ENCODE measurements around the gene PNPT1. TPM values are rescaled to one million over a fixed set of nuclear protein-coding genes. Genes with fewer than 3 reads are reported as not detected.

PNPT1 gene
- total and polyA plus RNA-seq, 4 experiments from 2014 or later: 21.9 to 29.2 (median 27.4) TPM

DNA sequence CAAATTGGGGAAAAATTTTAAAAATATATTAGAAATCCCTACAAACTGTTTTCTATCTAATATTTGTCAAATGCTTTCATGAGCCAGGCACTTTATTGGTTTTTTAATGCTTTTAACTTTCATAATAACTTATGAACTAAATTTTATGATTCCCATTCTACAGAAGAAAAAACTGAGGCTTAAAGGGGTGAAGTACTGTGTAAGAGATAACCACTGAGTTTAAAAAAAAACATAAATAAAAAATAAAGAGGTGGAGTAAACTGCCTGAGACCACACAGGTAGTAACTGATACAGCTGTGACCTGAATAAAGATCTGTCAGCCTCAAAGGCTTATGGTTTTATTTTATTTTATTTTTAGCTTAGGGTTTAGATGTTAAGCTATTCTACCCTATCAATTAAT lies 24.7 kb downstream of the PNPT1 start:
- Histone ChIP-seq H3K4me3 (ENCODE audit: low read length in 2 of 2) (no peak overlapping the region), H3K27me3 (ENCODE audit: insufficient read depth, low read length) (no peaks in the 10 kb centered on the region), H3K4me1 (ENCODE audit: insufficient read depth, low read length) (no peaks in the 10 kb centered on the region), H3K36me3 (ENCODE audit: insufficient read depth, low read length) (peaks cover 13% of the 10 kb centered on the region), H3K9me3 (ENCODE audit: control insufficient read depth in 1 of 2, low read length in 2 of 2) (no peaks in the 10 kb centered on the region), H3K27ac (ENCODE audit: low read depth, low read length) (no peak overlapping the region)
- Mint-ChIP-seq H3K27ac (no peak overlapping the region), H3K4me3 (no peak overlapping the region), H3K36me3 (peaks cover 28 to 42% of the 10 kb centered on the region in 2 donors), H3K4me1 (no peaks in the 10 kb centered on the region), H3K9me3 (no peaks in the 10 kb centered on the region), H3K27me3 (no peaks in the 10 kb centered on the region)
- CTCF ChIA-PET (ENCODE audit: partially characterized antibody): no interaction called here
- intact Hi-C loops (cut with micrococcal nuclease): no loop called here
- POLR2A ChIA-PET (ENCODE audit: partially characterized antibody): no interaction called here
- DNase-seq: no peak

GRCh38 chr2:55653255-55653654 lies 40.4 kb downstream of the PNPT1 start:
- Histone ChIP-seq H3K36me3 (ENCODE audit: insufficient read depth, low read length) (peaks cover 12% of the 10 kb centered on the region), H3K27me3 (ENCODE audit: insufficient read depth, low read length) (no peaks in the 10 kb centered on the region), H3K4me1 (ENCODE audit: insufficient read depth, low read length) (no peaks in the 10 kb centered on the region), H3K4me3 (ENCODE audit: low read length in 2 of 2) (no peak overlapping the region), H3K9me3 (ENCODE audit: control insufficient read depth in 1 of 2, low read length in 2 of 2) (no peaks in the 10 kb centered on the region), H3K27ac (ENCODE audit: low read depth, low read length) (no peak overlapping the region)
- Mint-ChIP-seq H3K4me3 (no peak overlapping the region), H3K4me1 (no peaks in the 10 kb centered on the region), H3K27me3 (no peaks in the 10 kb centered on the region), H3K9me3 (no peaks in the 10 kb centered on the region), H3K27ac (peak overlapping the region in 1 of 7 donors; percentile 31), H3K36me3 (peaks cover 40 to 41% of the 10 kb centered on the region in 2 donors)
- ChIA-PET POLR2A (ENCODE audit: partially characterized antibody) (no interaction called here), CTCF (ENCODE audit: partially characterized antibody) (no interaction called here)
- no peak for DNase-seq
- intact Hi-C loops (cut with micrococcal nuclease): no loop called here

DNA sequence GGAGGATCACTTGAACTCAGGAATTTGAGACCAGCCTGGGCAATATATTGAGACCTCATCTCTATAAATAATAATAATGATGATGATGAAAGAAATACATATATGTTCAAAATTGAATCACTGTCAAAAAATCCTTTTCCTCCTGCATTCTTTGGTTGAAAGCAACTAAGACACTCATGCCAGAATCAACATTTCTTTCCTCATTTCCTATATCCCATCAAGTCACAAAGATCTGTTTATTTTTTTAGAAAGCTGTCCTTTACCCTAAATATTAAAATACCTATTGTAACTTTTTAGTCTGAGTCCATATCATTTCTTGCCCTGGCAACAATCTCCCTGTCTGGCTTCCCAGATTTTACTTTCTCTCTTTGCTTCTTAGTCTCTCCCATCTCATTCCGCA lies 44.4 kb downstream of the PNPT1 start:
- Mint-ChIP-seq H3K9me3 (no peaks in the 10 kb centered on the region), H3K27ac (peak overlapping the region in 2 of 7 donors; percentile 5 to 29), H3K36me3 (peaks cover 21 to 47% of the 10 kb centered on the region in 2 donors), H3K4me3 (no peak overlapping the region), H3K27me3 (no peaks in the 10 kb centered on the region), H3K4me1 (no peaks in the 10 kb centered on the region)
- Histone ChIP-seq H3K27me3 (ENCODE audit: insufficient read depth, low read length) (no peaks in the 10 kb centered on the region), H3K9me3 (ENCODE audit: control insufficient read depth in 1 of 2, low read length in 2 of 2) (no peaks in the 10 kb centered on the region), H3K4me3 (ENCODE audit: low read length in 2 of 2) (no peak overlapping the region), H3K4me1 (ENCODE audit: insufficient read depth, low read length) (no peaks in the 10 kb centered on the region), H3K36me3 (ENCODE audit: insufficient read depth, low read length) (no peaks in the 10 kb centered on the region), H3K27ac (ENCODE audit: low read depth, low read length) (no peak overlapping the region)
- intact Hi-C loops (cut with micrococcal nuclease): no loop called here
- ChIA-PET POLR2A (ENCODE audit: partially characterized antibody) (no interaction called here), CTCF (ENCODE audit: partially characterized antibody) (no interaction called here)
- DNase-seq: no peak

- no peak overlapping the region for H3K27ac Mint-ChIP-seq
- H3K27me3 ChIP-seq (ENCODE audit: insufficient read depth, low read length): no peaks in the 10 kb centered on the region
- no peaks in the 10 kb centered on the region for H3K4me1 ChIP-seq (ENCODE audit: insufficient read depth, low read length)
- no peak overlapping the region for H3K27ac ChIP-seq (ENCODE audit: low read depth, low read length)
- H3K4me3 ChIP-seq (ENCODE audit: low read length in 2 of 2): no peak overlapping the region
- ChIA-PET CTCF (ENCODE audit: partially characterized antibody) (interaction anchor here (1.3 kb wide), 1 partner anchor 13 kb away, joined by 3 read pairs; no protein-coding TSS in a partner anchor), POLR2A (ENCODE audit: partially characterized antibody) (interaction anchor here (1.3 kb wide), 1 partner anchor 19 kb away, joined by 6 read pairs; the partner anchor contains the start of gene PPP4R3B)
- no peaks in the 10 kb centered on the region for H3K4me1 Mint-ChIP-seq
- no peak overlapping the region for H3K4me3 Mint-ChIP-seq
- H3K36me3 Mint-ChIP-seq: peaks cover 28 to 30% of the 10 kb centered on the region in 2 donors
- DNase-seq: no peak
- intact Hi-C loops (cut with micrococcal nuclease): no loop called here
- peaks cover 15% of the 10 kb centered on the region for H3K36me3 ChIP-seq (ENCODE audit: insufficient read depth, low read length)
- no peaks in the 10 kb centered on the region for H3K27me3 Mint-ChIP-seq
- no peaks in the 10 kb centered on the region for H3K9me3 ChIP-seq (ENCODE audit: control insufficient read depth in 1 of 2, low read length in 2 of 2)
- no peaks in the 10 kb centered on the region for H3K9me3 Mint-ChIP-seq
Observed at GRCh38 chr2:55636831-55637230, 56.8 kb downstream of the PNPT1 start.

- Histone ChIP-seq H3K9me3 (ENCODE audit: control insufficient read depth in 1 of 2, low read length in 2 of 2) (no peaks in the 10 kb centered on the region), H3K36me3 (ENCODE audit: insufficient read depth, low read length) (no peaks in the 10 kb centered on the region), H3K4me1 (ENCODE audit: insufficient read depth, low read length) (peaks cover 20% of the 10 kb centered on the region), H3K27ac (ENCODE audit: low read depth, low read length) (no peak overlapping the region), H3K4me3 (ENCODE audit: low read length in 2 of 2) (no peak overlapping the region), H3K27me3 (ENCODE audit: insufficient read depth, low read length) (no peaks in the 10 kb centered on the region)
- CTCF ChIA-PET (ENCODE audit: partially characterized antibody): no interaction called here
- POLR2A ChIA-PET (ENCODE audit: partially characterized antibody): interaction anchor here (1.3 kb wide), 1 partner anchor 11 kb away, joined by 6 read pairs; the partner anchor contains the start of gene PPP4R3B
- intact Hi-C loops (cut with micrococcal nuclease): no loop called here
- no peak for DNase-seq
- H3K4me3 Mint-ChIP-seq: no peak overlapping the region
- H3K27me3 Mint-ChIP-seq: no peaks in the 10 kb centered on the region
- peaks cover 21 to 33% (median 29%) of the 10 kb centered on the region in 4 donors for H3K4me1 Mint-ChIP-seq
- peaks cover 7 to 22% of the 10 kb centered on the region in 2 donors for H3K36me3 Mint-ChIP-seq
- H3K9me3 Mint-ChIP-seq: no peaks in the 10 kb centered on the region
- H3K27ac Mint-ChIP-seq: no peak overlapping the region
Observed at GRCh38 chr2:55628931-55629330, 64.7 kb downstream of the PNPT1 start.

DNA sequence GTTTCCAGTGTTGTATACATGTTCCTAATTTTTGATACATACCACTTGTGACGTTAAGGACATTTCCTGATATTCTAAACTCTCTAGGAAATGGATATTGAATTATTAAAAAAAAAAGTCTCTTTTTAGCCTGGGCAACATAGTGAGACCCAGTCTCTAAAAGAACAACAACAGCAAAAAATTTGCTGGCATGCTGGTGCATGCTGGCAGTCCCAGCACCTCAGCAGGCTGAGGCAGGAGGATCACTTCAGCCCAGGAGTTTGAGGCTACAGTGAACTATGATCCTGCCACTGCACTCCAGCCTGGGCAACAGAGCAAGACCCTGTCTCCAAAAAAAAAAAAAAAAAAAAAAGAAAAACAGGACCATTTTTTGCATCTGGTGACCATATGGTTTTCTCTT lies 65.7 kb downstream of the PNPT1 start:
- intact Hi-C loops (cut with micrococcal nuclease): no loop called here
- no peaks in the 10 kb centered on the region for H3K9me3 ChIP-seq (ENCODE audit: control insufficient read depth in 1 of 2, low read length in 2 of 2)

DNA sequence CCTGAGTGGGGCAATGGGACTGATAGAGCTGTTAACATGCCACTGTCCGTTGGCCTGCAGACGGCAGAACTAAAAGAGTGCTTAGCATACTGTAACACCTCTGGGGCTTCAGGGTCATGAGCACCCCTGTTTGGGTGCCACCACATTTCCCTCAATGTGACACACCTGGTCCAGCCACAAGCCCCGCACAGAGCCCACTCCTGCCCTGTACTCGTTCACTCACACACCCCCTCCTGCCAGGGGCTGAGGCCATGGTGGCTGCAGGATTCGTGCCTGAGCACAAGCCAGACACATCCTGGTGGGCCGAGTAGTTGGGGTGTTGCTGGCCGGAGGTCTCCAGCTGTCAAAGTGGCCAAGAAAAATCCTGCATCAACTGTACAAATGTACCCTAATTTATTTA lies 71.8 kb downstream of the PNPT1 start:
- DNase-seq: no peak
- no peak overlapping the region for H3K27ac ChIP-seq (ENCODE audit: low read depth, low read length)
- no peaks in the 10 kb centered on the region for H3K9me3 ChIP-seq (ENCODE audit: control insufficient read depth in 1 of 2, low read length in 2 of 2)
- H3K27me3 Mint-ChIP-seq: no peaks in the 10 kb centered on the region
- H3K4me1 ChIP-seq (ENCODE audit: insufficient read depth, low read length): peaks cover 72% of the 10 kb centered on the region
- peaks cover 3% of the 10 kb centered on the region for H3K36me3 ChIP-seq (ENCODE audit: insufficient read depth, low read length)
- no peaks in the 10 kb centered on the region for H3K9me3 Mint-ChIP-seq
- no peak overlapping the region for H3K4me3 ChIP-seq (ENCODE audit: low read length in 2 of 2)
- intact Hi-C loops (cut with micrococcal nuclease): no loop called here
- ChIA-PET CTCF (ENCODE audit: partially characterized antibody) (no interaction called here), POLR2A (ENCODE audit: partially characterized antibody) (interaction anchor here (3.3 kb wide), 1 partner anchor 102 kb away, joined by 15 read pairs; the partner anchor contains the start of gene CFAP36)
- H3K4me3 Mint-ChIP-seq: peak overlapping the region in 3 of 8 donors; percentile 18 to 72 (median 53)
- peaks cover 19 to 57% (median 48%) of the 10 kb centered on the region in 4 donors for H3K4me1 Mint-ChIP-seq
- H3K27me3 ChIP-seq (ENCODE audit: insufficient read depth, low read length): no peaks in the 10 kb centered on the region
- H3K27ac Mint-ChIP-seq: peak overlapping the region in 1 of 7 donors; percentile 32
- H3K36me3 Mint-ChIP-seq: peaks cover 14 to 38% of the 10 kb centered on the region in 2 donors

More for the DNA sequence above, 65.7 kb downstream of the PNPT1 start:
- Mint-ChIP-seq H3K36me3 (peaks cover 7 to 25% of the 10 kb centered on the region in 2 donors), H3K4me3 (no peak overlapping the region), H3K9me3 (no peaks in the 10 kb centered on the region), H3K27me3 (no peaks in the 10 kb centered on the region), H3K27ac (no peak overlapping the region), H3K4me1 (peaks cover 31 to 43% (median 34%) of the 10 kb centered on the region in 4 donors)
- Histone ChIP-seq H3K4me1 (ENCODE audit: insufficient read depth, low read length) (peaks cover 30% of the 10 kb centered on the region), H3K27me3 (ENCODE audit: insufficient read depth, low read length) (no peaks in the 10 kb centered on the region), H3K36me3 (ENCODE audit: insufficient read depth, low read length) (no peaks in the 10 kb centered on the region), H3K27ac (ENCODE audit: low read depth, low read length) (no peak overlapping the region), H3K4me3 (ENCODE audit: low read length in 2 of 2) (no peak overlapping the region)
- no peak for DNase-seq
- ChIA-PET POLR2A (ENCODE audit: partially characterized antibody) (interaction anchor here (1.1 kb wide), 1 partner anchor 9 kb away, joined by 3 read pairs; no protein-coding TSS in a partner anchor), CTCF (ENCODE audit: partially characterized antibody) (interaction anchor here (0.7 kb wide), 1 partner anchor 61 kb away, joined by 3 read pairs; no protein-coding TSS in a partner anchor)

Measured in CD4-positive, alpha-beta memory T cell (primary cell).